ENCODE results near the gene POLD2.

- no peak for TF ChIP-seq SP1 (CRISPR knock-in tag; conservative IDR thresholded peaks at IDR 0.05)
- TF ChIP-seq CTCF (IDR thresholded peaks at IDR 0.05) = no peak
- no peak for TF ChIP-seq NFE2L1 (CRISPR knock-in tag; IDR thresholded peaks at IDR 0.05)
- no peak for TF ChIP-seq TP53 (CRISPR knock-in tag; IDR thresholded peaks at IDR 0.05)
- no peak for TF ChIP-seq ESRRA (CRISPR knock-in tag; IDR thresholded peaks at IDR 0.05; ENCODE audit: borderline replicate concordance)
- no peak for TF ChIP-seq HMGXB4 (CRISPR knock-in tag; IDR thresholded peaks at IDR 0.05)
- TF ChIP-seq E2F5 (CRISPR knock-in tag; IDR thresholded peaks at IDR 0.05) = no peak
Measured at GRCh38 chr7:44107961-44108767, 15.2 kb downstream of the POLD2 start.

All from WTC11 (cell line).